K562 (cell line): ENCODE data around the gene URI1.

ENCODE experiments used
- KLF16 ChIP-seq: IDR thresholded peaks from 2 replicates; pipeline ENCODE4 v1.6.1; 2016; ENCODE audit warnings: antibody characterized with exemption
- MXI1 ChIP-seq: IDR thresholded peaks from 2 replicates; pipeline ENCODE4 v1.6.1; 2011; ENCODE audit warnings: low read depth, mild to moderate bottlenecking, improper control_type of control experiment, low read length
- TF ChIP-seq, protein P1 (sequence below): fragments of 450-650 bp; IDR thresholded peaks from 2 replicates; pipeline ENCODE4 v1.6.1; 2016
- TF ChIP-seq, protein P2 (sequence below): fragments of 250-450 bp; sonication (Bioruptor Pico); IDR thresholded peaks from 2 replicates; pipeline ENCODE4 v1.5.0; 2020; ENCODE audit warnings: mild to moderate bottlenecking
- TF ChIP-seq, protein P3 (sequence below), 3 experiments: IDR thresholded peaks in 2 of 3; conservative IDR thresholded peaks in 1 of 3; 2 replicates each; pipeline ENCODE4 v1.5.1; 2011 to 2012; ENCODE audit warnings: low read length in 3 of 3, mild to moderate bottlenecking in 3 of 3, control low read depth in 2 of 3, improper control_type of control experiment in 1 of 3, inconsistent platforms in 1 of 3, low read depth in 1 of 3, mixed read lengths in 1 of 3, moderate library complexity in 1 of 3; ENCODE audit not compliant: insufficient read depth in 2 of 3

DNA sequence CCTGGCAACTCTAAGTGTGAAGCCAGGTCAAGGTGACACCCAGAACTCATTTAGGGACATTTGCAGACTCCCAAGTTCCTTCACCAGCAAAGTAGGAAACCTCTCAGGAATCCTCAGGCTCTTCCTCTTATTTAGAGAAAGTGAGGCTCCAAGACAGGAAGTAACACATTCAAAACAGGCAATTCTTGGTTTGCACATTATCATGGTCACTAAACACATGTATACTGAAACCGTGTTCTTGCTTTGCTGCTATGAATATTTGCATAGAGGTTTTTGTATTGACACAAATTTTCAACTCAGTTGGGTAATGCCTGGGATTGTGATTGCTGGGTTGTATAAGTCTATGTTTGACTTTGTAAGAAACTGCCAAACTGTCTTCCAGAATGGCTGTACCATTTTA, 13.2 kb upstream of the URI1 start:
- no peak for TF ChIP-seq MXI1
- no peak for TF ChIP-seq KLF16
- TF ChIP-seq, protein P1, sequence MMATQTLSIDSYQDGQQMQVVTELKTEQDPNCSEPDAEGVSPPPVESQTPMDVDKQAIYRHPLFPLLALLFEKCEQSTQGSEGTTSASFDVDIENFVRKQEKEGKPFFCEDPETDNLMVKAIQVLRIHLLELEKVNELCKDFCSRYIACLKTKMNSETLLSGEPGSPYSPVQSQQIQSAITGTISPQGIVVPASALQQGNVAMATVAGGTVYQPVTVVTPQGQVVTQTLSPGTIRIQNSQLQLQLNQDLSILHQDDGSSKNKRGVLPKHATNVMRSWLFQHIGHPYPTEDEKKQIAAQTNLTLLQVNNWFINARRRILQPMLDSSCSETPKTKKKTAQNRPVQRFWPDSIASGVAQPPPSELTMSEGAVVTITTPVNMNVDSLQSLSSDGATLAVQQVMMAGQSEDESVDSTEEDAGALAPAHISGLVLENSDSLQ, result no peak
- TF ChIP-seq, protein P2, sequence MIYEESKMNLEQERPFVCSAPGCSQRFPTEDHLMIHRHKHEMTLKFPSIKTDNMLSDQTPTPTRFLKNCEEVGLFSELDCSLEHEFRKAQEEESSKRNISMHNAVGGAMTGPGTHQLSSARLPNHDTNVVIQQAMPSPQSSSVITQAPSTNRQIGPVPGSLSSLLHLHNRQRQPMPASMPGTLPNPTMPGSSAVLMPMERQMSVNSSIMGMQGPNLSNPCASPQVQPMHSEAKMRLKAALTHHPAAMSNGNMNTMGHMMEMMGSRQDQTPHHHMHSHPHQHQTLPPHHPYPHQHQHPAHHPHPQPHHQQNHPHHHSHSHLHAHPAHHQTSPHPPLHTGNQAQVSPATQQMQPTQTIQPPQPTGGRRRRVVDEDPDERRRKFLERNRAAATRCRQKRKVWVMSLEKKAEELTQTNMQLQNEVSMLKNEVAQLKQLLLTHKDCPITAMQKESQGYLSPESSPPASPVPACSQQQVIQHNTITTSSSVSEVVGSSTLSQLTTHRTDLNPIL (CRISPR knock-in tag), result no peak
- TF ChIP-seq, protein P3, sequence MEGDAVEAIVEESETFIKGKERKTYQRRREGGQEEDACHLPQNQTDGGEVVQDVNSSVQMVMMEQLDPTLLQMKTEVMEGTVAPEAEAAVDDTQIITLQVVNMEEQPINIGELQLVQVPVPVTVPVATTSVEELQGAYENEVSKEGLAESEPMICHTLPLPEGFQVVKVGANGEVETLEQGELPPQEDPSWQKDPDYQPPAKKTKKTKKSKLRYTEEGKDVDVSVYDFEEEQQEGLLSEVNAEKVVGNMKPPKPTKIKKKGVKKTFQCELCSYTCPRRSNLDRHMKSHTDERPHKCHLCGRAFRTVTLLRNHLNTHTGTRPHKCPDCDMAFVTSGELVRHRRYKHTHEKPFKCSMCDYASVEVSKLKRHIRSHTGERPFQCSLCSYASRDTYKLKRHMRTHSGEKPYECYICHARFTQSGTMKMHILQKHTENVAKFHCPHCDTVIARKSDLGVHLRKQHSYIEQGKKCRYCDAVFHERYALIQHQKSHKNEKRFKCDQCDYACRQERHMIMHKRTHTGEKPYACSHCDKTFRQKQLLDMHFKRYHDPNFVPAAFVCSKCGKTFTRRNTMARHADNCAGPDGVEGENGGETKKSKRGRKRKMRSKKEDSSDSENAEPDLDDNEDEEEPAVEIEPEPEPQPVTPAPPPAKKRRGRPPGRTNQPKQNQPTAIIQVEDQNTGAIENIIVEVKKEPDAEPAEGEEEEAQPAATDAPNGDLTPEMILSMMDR (IDR thresholded peaks at IDR 0.05 in 2 of 3, conservative IDR thresholded peaks at IDR 0.05 in 1 of 3; ENCODE audit: insufficient read depth in 2 of 3, low read depth in 1 of 3, low read length in 3 of 3), result no peak
